ENCODE results near the gene THRB. TPM values are rescaled to one million over a fixed set of nuclear protein-coding genes. Genes with fewer than 3 reads are reported as not detected.

Gene THRB
- total RNA-seq, 1 donor from 2014 or later, result 32.8 TPM

DNA sequence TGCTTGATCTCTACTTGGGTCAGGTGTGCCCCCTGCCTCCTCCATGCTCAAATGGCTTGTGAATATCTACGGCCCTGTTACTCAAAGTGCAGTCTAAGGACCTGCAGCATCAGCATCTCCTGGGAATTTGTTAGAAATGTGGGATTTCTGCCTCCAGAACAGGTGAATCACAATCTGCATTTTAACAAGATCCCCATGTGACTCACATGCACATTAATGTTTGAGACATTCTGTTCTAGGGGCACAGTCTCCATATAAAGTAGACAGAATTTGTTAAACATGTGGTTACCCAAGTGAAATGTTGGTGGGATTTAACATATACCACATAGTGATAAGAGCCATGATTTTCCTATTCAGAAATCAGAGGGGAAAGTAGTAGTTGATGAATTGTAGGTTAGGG, 293.3 kb downstream of the THRB start:
- no peak overlapping the region for H3K27ac ChIP-seq (replicated peaks)
- no peaks in the 10 kb centered on the region for H3K4me1 ChIP-seq
- H3K27me3 ChIP-seq (ENCODE audit: low read depth), result no peaks in the 10 kb centered on the region
- no peak for DNase-seq
- no peaks in the 10 kb centered on the region for H3K9me3 ChIP-seq (replicated peaks)
- H3K4me3 ChIP-seq, result no peak overlapping the region
- H3K36me3 ChIP-seq, result no peaks in the 10 kb centered on the region
- no peak for TF ChIP-seq CTCF (IDR thresholded peaks at IDR 0.05; ENCODE audit: borderline replicate concordance)
- intact Hi-C loops (cut with micrococcal nuclease), result no loop called here

DNA sequence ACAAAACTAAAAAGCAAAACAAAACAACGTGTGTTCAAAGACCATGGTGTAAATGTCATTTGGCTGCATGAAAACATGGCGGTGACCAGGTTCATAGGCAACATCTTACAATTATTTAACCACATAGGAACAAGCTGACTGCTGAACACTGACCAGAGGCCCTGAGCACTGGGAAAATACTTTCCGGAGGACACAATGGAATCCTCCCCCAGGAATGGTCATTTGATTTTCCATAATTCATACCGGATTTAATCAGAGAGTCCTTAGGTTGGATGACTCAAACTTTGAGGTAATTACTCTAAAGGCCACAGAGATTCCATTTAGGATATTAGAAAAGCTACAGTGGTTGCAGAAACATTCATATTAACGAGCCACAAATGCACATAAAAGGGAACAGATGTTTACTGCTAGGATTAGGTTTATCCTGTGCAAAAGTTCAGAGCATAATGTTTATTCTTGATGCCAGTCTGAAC, 294.8 kb downstream of the THRB start:
- Histone ChIP-seq H3K4me1 (no peaks in the 10 kb centered on the region), H3K9me3 (replicated peaks) (no peaks in the 10 kb centered on the region), H3K27me3 (ENCODE audit: low read depth) (no peaks in the 10 kb centered on the region), H3K4me3 (no peak overlapping the region), H3K36me3 (no peaks in the 10 kb centered on the region), H3K27ac (replicated peaks) (no peak overlapping the region)
- intact Hi-C loops (cut with micrococcal nuclease), result no loop called here
- no peak for TF ChIP-seq CTCF (IDR thresholded peaks at IDR 0.05; ENCODE audit: borderline replicate concordance)
- DNase-seq, result no peak

DNA sequence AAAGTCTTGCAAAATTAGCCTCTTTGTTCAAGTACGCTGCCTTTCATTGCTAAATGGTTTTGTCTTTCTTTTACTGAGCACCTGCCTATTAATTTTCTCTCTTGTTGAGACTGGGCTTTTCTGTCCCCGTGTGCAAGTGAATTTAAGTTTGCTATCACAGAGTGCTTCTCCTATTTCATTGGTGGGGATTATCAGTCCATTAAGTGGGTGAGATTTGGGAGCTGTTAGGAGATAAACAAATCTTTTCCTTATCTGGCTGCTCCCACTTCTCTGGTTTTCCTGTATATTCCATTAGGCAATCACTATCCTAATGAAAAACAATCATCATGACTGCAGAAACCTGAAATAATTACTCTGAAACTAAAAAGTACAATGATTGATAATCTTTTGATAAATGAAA, 295.4 kb downstream of the THRB start:
- H3K4me1 ChIP-seq, result no peaks in the 10 kb centered on the region
- intact Hi-C loops (cut with micrococcal nuclease), result no loop called here
- no peaks in the 10 kb centered on the region for H3K27me3 ChIP-seq (ENCODE audit: low read depth)
- no peaks in the 10 kb centered on the region for H3K9me3 ChIP-seq (replicated peaks)
- no peaks in the 10 kb centered on the region for H3K36me3 ChIP-seq
- no peak overlapping the region for H3K27ac ChIP-seq (replicated peaks)
- no peak overlapping the region for H3K4me3 ChIP-seq
- no peak for TF ChIP-seq CTCF (IDR thresholded peaks at IDR 0.05; ENCODE audit: borderline replicate concordance)
- DNase-seq, result no peak

DNA sequence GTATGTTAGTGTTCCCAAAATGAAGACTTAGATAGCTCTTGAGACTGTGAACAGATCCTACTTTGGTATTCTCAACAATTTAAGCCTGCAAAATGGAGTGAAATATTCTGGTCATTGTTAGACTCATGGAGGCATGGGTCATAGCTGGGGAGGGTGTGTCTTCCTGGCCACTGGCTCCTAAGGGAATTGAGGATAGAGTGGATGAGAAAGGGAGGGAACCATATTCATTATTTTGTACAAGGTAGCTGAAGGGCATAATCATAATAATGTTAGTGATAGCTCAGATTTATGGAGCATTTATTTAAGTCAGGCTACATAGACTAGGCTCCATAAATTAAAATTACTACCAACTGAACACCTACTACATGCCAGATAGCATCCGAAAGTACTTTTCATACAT, 295.9 kb downstream of the THRB start:
- H3K4me1 ChIP-seq, result no peaks in the 10 kb centered on the region
- H3K27ac ChIP-seq (replicated peaks), result no peak overlapping the region
- no peaks in the 10 kb centered on the region for H3K27me3 ChIP-seq (ENCODE audit: low read depth)
- no peak overlapping the region for H3K4me3 ChIP-seq
- TF ChIP-seq CTCF (IDR thresholded peaks at IDR 0.05; ENCODE audit: borderline replicate concordance), result no peak
- DNase-seq, result no peak
- H3K9me3 ChIP-seq (replicated peaks), result no peaks in the 10 kb centered on the region
- H3K36me3 ChIP-seq, result no peaks in the 10 kb centered on the region
- intact Hi-C loops (cut with micrococcal nuclease), result no loop called here

GRCh38 chr3:24197809-24198208, 296.8 kb downstream of the THRB start:
- Histone ChIP-seq H3K4me1 (no peaks in the 10 kb centered on the region), H3K27ac (replicated peaks) (no peak overlapping the region), H3K4me3 (no peak overlapping the region), H3K9me3 (replicated peaks) (no peaks in the 10 kb centered on the region), H3K27me3 (ENCODE audit: low read depth) (no peaks in the 10 kb centered on the region), H3K36me3 (no peaks in the 10 kb centered on the region)
- DNase-seq, result no peak
- intact Hi-C loops (cut with micrococcal nuclease), result no loop called here
- no peak for TF ChIP-seq CTCF (IDR thresholded peaks at IDR 0.05; ENCODE audit: borderline replicate concordance)

- Histone ChIP-seq H3K4me3 (no peak overlapping the region), H3K27me3 (ENCODE audit: low read depth) (no peaks in the 10 kb centered on the region), H3K27ac (replicated peaks) (no peak overlapping the region), H3K9me3 (replicated peaks) (no peaks in the 10 kb centered on the region), H3K4me1 (peaks cover 13% of the 10 kb centered on the region), H3K36me3 (no peaks in the 10 kb centered on the region)
- intact Hi-C loops (cut with micrococcal nuclease), result no loop called here
- no peak for TF ChIP-seq CTCF (IDR thresholded peaks at IDR 0.05; ENCODE audit: borderline replicate concordance)
- DNase-seq, result no peak
Observed at GRCh38 chr3:24196526-24196925, 298.1 kb downstream of the THRB start.
